K562 (cell line): ENCODE data around the gene GABPB2. TPM values are rescaled to one million over a fixed set of nuclear protein-coding genes. Genes with fewer than 3 reads are reported as not detected.

Source experiments
- ATAC-seq: fragments of 200-7000 bp; cut with Tn5 transposase; 3 replicates; pipeline ENCODE4 v1.9.1; 2020; ENCODE audit warnings: moderate library complexity
- BruUV-seq: library from RNA; stranded (reverse); fragments of 400-500 nt; replicated peaks from 2 replicates; lab custom pipeline; 2021; lab: Mats Ljungman, UMichigan
- CTCF ChIA-PET: fragments of 300-600 bp; formaldehyde crosslinking; extraction: SDS; loops from one replicate; lab custom pipeline; 2021; ENCODE audit warnings: low intra/inter-chr PET ratio; lab: Yijun Ruan, JAX
- POLR2A ChIA-PET: fragments of 300-600, 350-650 bp; sonication (Branson Sonifier 250); formaldehyde crosslinking; extraction: SDS; loops from one replicate; lab custom pipeline; 2021; ENCODE audit warnings: antibody characterized with exemption, inconsistent platforms; lab: Yijun Ruan, JAX
- DNase-seq, 4 experiments: peaks; one replicate each; pipeline versions ENCODE4 v3.0.0 to v3.0.0-alpha.2; 2011 to 2018; ENCODE audit warnings: low spot score in 3 of 4, mixed read lengths in 3 of 4; ENCODE audit errors: extremely low read depth in 1 of 4
- FAIRE-seq: peaks from 2 replicates; lab custom pipeline; 2011; peaks lifted over from hg19 to GRCh38; lab: Jason Lieb, UNC
- H2AFZ ChIP-seq: 2 replicates; pipeline ENCODE4 v1.6.0; 2011; ENCODE audit warnings: low read depth, low read length, control low read depth, inconsistent platforms
- H3K27ac ChIP-seq: fragments of 200-600 bp; 3 replicates; pipeline ENCODE4 v1.8.0; 2011; ENCODE audit warnings: low read depth, mild to moderate bottlenecking, control low read depth, inconsistent platforms, low read length, moderate library complexity, mixed read lengths; ENCODE audit errors: extremely low read depth
- H3K27me3 ChIP-seq, 2 experiments: fragments of 300-600 bp in 1 of 2; 2 replicates in 1 of 2; 3 replicates in 1 of 2; pipeline versions ENCODE4 v1.6.0 to v1.8.0; 2011; ENCODE audit warnings: inconsistent platforms in 2 of 2, low read length in 2 of 2, mild to moderate bottlenecking in 1 of 2, mixed read lengths in 1 of 2, moderate library complexity in 1 of 2; ENCODE audit not compliant: control insufficient read depth in 2 of 2, insufficient read depth in 2 of 2
- H3K36me3 ChIP-seq: fragments of 300-600 bp; 3 replicates; pipeline ENCODE4 v1.8.0; 2011; ENCODE audit warnings: mild to moderate bottlenecking, low read length, inconsistent platforms; ENCODE audit not compliant: control insufficient read depth, insufficient read depth
- H3K4me1 ChIP-seq, 2 experiments: fragments of 200-600 bp in 1 of 2; replicated peaks in 1 of 2; 2 replicates in 1 of 2; 3 replicates in 1 of 2; pipeline versions ENCODE4 v1.5.1 to v1.8.0; 2011; ENCODE audit warnings: inconsistent platforms in 2 of 2, low read length in 2 of 2, mild to moderate bottlenecking in 1 of 2, mixed read lengths in 1 of 2, moderate library complexity in 1 of 2; ENCODE audit not compliant: control insufficient read depth in 2 of 2, insufficient read depth in 2 of 2
- H3K4me2 ChIP-seq: 2 replicates; pipeline ENCODE4 v1.6.1; 2011; ENCODE audit warnings: low read length, control low read depth, inconsistent platforms, mixed read lengths; ENCODE audit not compliant: insufficient read depth
- H3K4me3 ChIP-seq: fragments of 200-600 bp; sonication (generic), shearing (Covaris generic); 2 replicates; pipeline ENCODE4 v1.5.1; 2016; ENCODE audit warnings: control low read depth, inconsistent platforms
- H3K79me2 ChIP-seq: fragments of 200-600 bp; 3 replicates; pipeline ENCODE4 v1.8.0; 2011; ENCODE audit warnings: low read length, inconsistent platforms; ENCODE audit not compliant: control insufficient read depth, insufficient read depth
- H3K9ac ChIP-seq, 2 experiments: 2 replicates each; pipeline versions ENCODE4 v1.6.0 to v1.6.1; 2011; ENCODE audit warnings: low read depth in 2 of 2, low read length in 2 of 2, control low read depth in 1 of 2, inconsistent platforms in 1 of 2, mild to moderate bottlenecking in 1 of 2, mixed read lengths in 1 of 2; ENCODE audit not compliant: insufficient read depth in 1 of 2
- H3K9me1 ChIP-seq: one replicate; pipeline ENCODE4 v1.6.0; 2011; ENCODE audit warnings: inconsistent platforms, mild to moderate bottlenecking, low read length, moderate library complexity; ENCODE audit not compliant: control insufficient read depth, insufficient read depth
- H3K9me3 ChIP-seq: replicated peaks from 2 replicates; pipeline ENCODE4 v1.5.1; 2011; ENCODE audit warnings: low read depth, low read length, inconsistent platforms; ENCODE audit not compliant: control insufficient read depth, insufficient read depth
- H4K20me1 ChIP-seq: replicated peaks from 2 replicates; pipeline ENCODE4 v1.6.1; 2011; ENCODE audit warnings: low read length, inconsistent platforms, mixed read lengths; ENCODE audit not compliant: control insufficient read depth, insufficient read depth
- C11orf30 ChIP-seq: fragments of 450-650 bp; IDR thresholded peaks from 2 replicates; pipeline ENCODE4 v1.6.1; 2016; ENCODE audit warnings: low read depth, mild to moderate bottlenecking
- CBX5 ChIP-seq: IDR thresholded peaks from 2 replicates; pipeline ENCODE4 v1.6.1; 2014; ENCODE audit warnings: low read depth, borderline replicate concordance
- CEBPZ ChIP-seq: fragments of 150-350 bp; IDR thresholded peaks from 2 replicates; pipeline ENCODE4 v1.6.1; 2014; ENCODE audit warnings: low read depth, mild to moderate bottlenecking, low read length, borderline replicate concordance
- CXXC5 ChIP-seq: fragments of 250-450 bp; sonication (Bioruptor Pico); IDR thresholded peaks from 2 replicates; pipeline ENCODE4 v1.8.0; 2022; ENCODE audit warnings: inconsistent platforms, mild to moderate bottlenecking, moderate library complexity
- FIP1L1 ChIP-seq: fragments of 200-400 bp; formaldehyde crosslinking; IDR thresholded peaks from 2 replicates; pipeline ENCODE4 v1.6.1; 2018; ENCODE audit warnings: mild to moderate bottlenecking, low read depth, low read length; ENCODE audit not compliant: poor library complexity, severe bottlenecking
- GABPB2 ChIP-seq: fragments of 250-450 bp; sonication (Bioruptor Pico); conservative IDR thresholded peaks from 2 replicates; pipeline ENCODE4 v1.5.1; 2021; ENCODE audit warnings: mild to moderate bottlenecking
- KAT2B ChIP-seq: IDR thresholded peaks from one replicate; pipeline ENCODE4 v1.6.1; 2012; ENCODE audit warnings: low read depth, mild to moderate bottlenecking, control low read depth, inconsistent platforms, low read length, moderate library complexity
- MLX ChIP-seq, 2 experiments: fragments of 450-650 bp in 1 of 2; sonication (generic) in 1 of 2; formaldehyde crosslinking; conservative IDR thresholded peaks; 2 replicates each; pipeline versions ENCODE4 v1.4.0 to v1.8.1; 2020 to 2022; ENCODE audit warnings: mild to moderate bottlenecking in 1 of 2, missing genetic modification reagents in 1 of 2
- TCF7L2 ChIP-seq: fragments of 150-350 bp; IDR thresholded peaks from 2 replicates; pipeline ENCODE4 v1.6.1; 2016; ENCODE audit warnings: low read depth, mild to moderate bottlenecking, low read length, moderate library complexity
- TFAP4 ChIP-seq: sonication (generic); formaldehyde crosslinking; IDR thresholded peaks from 2 replicates; pipeline ENCODE4 v1.8.0; 2022; ENCODE audit warnings: missing genetic modification reagents, mild to moderate bottlenecking, moderate library complexity, borderline replicate concordance
- ZNF561 ChIP-seq: fragments of 450-650 bp; formaldehyde crosslinking; conservative IDR thresholded peaks from 2 replicates; pipeline ENCODE4 v1.4.0; 2020; ENCODE audit warnings: mild to moderate bottlenecking, moderate library complexity
- ZNF76 ChIP-seq: fragments of 250-450 bp; sonication (Bioruptor Pico); IDR thresholded peaks from 2 replicates; pipeline ENCODE4 v1.4.0; 2020; ENCODE audit warnings: mild to moderate bottlenecking, moderate library complexity, borderline replicate concordance
- WGBS: fragments of 100-300 bp; shearing (Covaris generic); methylation state at CpG from one replicate; pipeline ENCODE4 v1.1.6; 2016; ENCODE audit warnings: low coverage, mixed read lengths; ENCODE audit not compliant: insufficient coverage; ENCODE audit errors: missing lambda C conversion rate; 5-methylcytosine and 5-hydroxymethylcytosine counted together
- in situ Hi-C: fragments of 300-500 bp; cut with MboI; formaldehyde crosslinking; loops from 4 replicates; pipeline ENCODE4 v1.15.0; 2018; ENCODE audit warnings: inconsistent platforms, mixed read lengths
- intact Hi-C: fragments of 100-400 bp; cut with micrococcal nuclease; formaldehyde crosslinking; loops from 2 replicates; pipeline ENCODE4 v1.14.2; 2022
- polyA plus RNA-seq, 8 experiments: library from polyadenylated mRNA; depleted of rRNA in 4 of 8; stranded (reverse) in 5 of 8; unstranded in 3 of 8; fragments of >200 nt; fragmentation: Nextera tagmentation in 2 of 8; fragmentation: Illumina TruSeq in 1 of 8; extraction: Ambion mirVana in 2 of 8; extraction: Trizol in 1 of 8; gene quantifications; 2 replicates each; pipeline versions ENCODE4 v1.2.1 to v1.2.3, GENCODE V29; 2011 to 2014; ENCODE audit warnings: inconsistent platforms in 1 of 8, missing spikeins in 1 of 8
- total RNA-seq, 7 experiments: library from RNA; depleted of rRNA in 6 of 7; stranded (reverse); fragments of >200 nt in 6 of 7; fragmentation: Illumina TruSeq in 2 of 7; extraction: Trizol in 2 of 7; gene quantifications; 2 replicates each; pipeline versions ENCODE4 v1.2.1 to v1.2.3, GENCODE V29; 2011 to 2021; ENCODE audit warnings: low replicate concordance in 1 of 7
- TF ChIP-seq, protein P1 (sequence below), 3 experiments: fragments of 200-800 bp in 1 of 3; sonication (Bioruptor generic) in 1 of 3; sonication (generic) in 1 of 3; formaldehyde crosslinking in 1 of 3; IDR thresholded peaks; 2 replicates each; pipeline versions ENCODE4 v1.6.1 to v1.8.0; 2016 to 2022; ENCODE audit warnings: mild to moderate bottlenecking in 2 of 3, missing compliant biosample characterization in 2 of 3, missing genetic modification characterization in 2 of 3, missing genetic modification reagents in 1 of 3
- TF ChIP-seq, protein P2 (sequence below): fragments of 250-450 bp; sonication (Bioruptor Pico); IDR thresholded peaks from 2 replicates; pipeline ENCODE4 v1.5.1; 2021; ENCODE audit warnings: mild to moderate bottlenecking

Gene GABPB2
- total and polyA plus RNA-seq, 9 of the 15 experiments (the other 6 are each of a cell fraction or from before 2014, with no cell fraction given), result 2.2 to 13.3 (median 6.1) TPM

DNA sequence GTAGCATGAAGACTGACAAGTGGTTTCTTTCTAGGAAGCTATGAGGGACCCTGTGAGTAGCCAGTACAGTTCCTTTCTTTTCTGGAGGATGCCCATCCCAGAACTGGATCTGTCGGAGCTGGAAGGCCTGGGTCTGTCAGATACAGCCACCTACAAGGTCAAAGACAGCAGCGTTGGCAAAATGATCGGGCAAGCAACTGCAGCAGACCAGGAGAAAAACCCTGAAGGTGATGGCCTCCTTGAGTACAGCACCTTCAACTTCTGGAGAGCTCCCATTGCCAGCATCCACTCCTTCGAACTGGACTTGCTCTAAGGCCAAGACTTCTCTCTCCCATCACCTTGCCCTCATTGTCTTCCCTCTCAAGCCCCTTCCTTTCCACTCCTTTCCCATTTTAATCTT, 3.4 kb upstream of the GABPB2 start:
- intact Hi-C loops, result no loop called here
- Histone ChIP-seq H3K27ac (peak overlapping the region; percentile 19; the same call in 1 of the 3 replicates), H2AFZ (no peak overlapping the region), H3K4me3 (no peak overlapping the region), H4K20me1 (no peaks in the 10 kb centered on the region), H3K79me2 (peaks cover 49% of the 10 kb centered on the region), H3K9me3 (no peaks in the 10 kb centered on the region), H3K4me2 (no peak overlapping the region), H3K4me1 (peaks cover 29 to 31% of the 10 kb centered on the region in 2 experiments), H3K9me1 (no peaks in the 10 kb centered on the region), H3K9ac (peak overlapping the region in 1 of 2 experiments; percentile 18; a peak in 1 of 4 replicates), H3K36me3 (peaks cover 38% of the 10 kb centered on the region), H3K27me3 (no peaks in the 10 kb centered on the region)
- in situ Hi-C loops, result no loop called here
- POLR2A ChIA-PET, result interaction anchor here (0.6 to 2.4 kb wide), 6 partner anchors 10 to 1431 kb away, joined by 3 to 7 read pairs (median 5); partner anchors contain the start of gene C1orf56
- ATAC-seq (no peak), DNase-seq (peak in 1 of 4 experiments; percentile 2), FAIRE-seq (no peak)
- no TSS peak for BruUV-seq
- CTCF ChIA-PET, result no interaction called here
- 77% methylated on average over 4 of the region's 4 CpGs for WGBS
- TF ChIP-seq CXXC5 (CRISPR knock-in tag), result no peak
- TF ChIP-seq FIP1L1, result no peak
- no peak for TF ChIP-seq C11orf30
- TF ChIP-seq, protein P1, sequence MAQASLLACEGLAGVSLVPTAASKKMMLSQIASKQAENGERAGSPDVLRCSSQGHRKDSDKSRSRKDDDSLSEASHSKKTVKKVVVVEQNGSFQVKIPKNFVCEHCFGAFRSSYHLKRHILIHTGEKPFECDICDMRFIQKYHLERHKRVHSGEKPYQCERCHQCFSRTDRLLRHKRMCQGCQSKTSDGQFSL (CRISPR knock-in tag; IDR thresholded peaks at IDR 0.05), result no peak
- TF ChIP-seq, protein P1 (tag; IDR thresholded peaks at IDR 0.05), result no peak
- TF ChIP-seq GABPB2 (CRISPR knock-in tag), result no peak
- TF ChIP-seq ZNF76, result no peak
- TF ChIP-seq TFAP4, result no peak
- TF ChIP-seq TCF7L2, result no peak
- TF ChIP-seq KAT2B, result no peak
- TF ChIP-seq ZNF561 (CRISPR knock-in tag), result no peak
- TF ChIP-seq CBX5, result no peak
- TF ChIP-seq MLX (CRISPR knock-in tag; conservative IDR thresholded peaks at IDR 0.05), result no peak
- TF ChIP-seq, protein P2, sequence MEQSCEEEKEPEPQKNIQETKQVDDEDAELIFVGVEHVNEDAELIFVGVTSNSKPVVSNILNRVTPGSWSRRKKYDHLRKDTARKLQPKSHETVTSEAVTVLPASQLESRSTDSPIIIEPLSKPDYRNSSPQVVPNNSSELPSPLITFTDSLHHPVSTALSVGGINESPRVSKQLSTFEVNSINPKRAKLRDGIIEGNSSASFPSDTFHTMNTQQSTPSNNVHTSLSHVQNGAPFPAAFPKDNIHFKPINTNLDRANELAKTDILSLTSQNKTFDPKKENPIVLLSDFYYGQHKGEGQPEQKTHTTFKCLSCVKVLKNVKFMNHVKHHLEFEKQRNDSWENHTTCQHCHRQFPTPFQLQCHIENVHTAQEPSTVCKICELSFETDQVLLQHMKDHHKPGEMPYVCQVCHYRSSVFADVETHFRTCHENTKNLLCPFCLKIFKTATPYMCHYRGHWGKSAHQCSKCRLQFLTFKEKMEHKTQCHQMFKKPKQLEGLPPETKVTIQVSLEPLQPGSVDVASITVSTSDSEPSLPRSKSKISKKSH (CRISPR knock-in tag), result no peak
- no peak for TF ChIP-seq CEBPZ
